HepG2 (cell line): ENCODE data around the gene LRRC73. TPM values are rescaled to one million over a fixed set of nuclear protein-coding genes. Genes with fewer than 3 reads are reported as not detected.

ENCODE experiments used
- ARID5B ChIP-seq: IDR thresholded peaks from 2 replicates; pipeline ENCODE4 v1.4.0; 2020; ENCODE audit warnings: mild to moderate bottlenecking, missing genetic modification reagents
- DZIP1 ChIP-seq: sonication (generic); formaldehyde crosslinking; IDR thresholded peaks from 2 replicates; pipeline ENCODE4 v1.5.0; 2020; ENCODE audit warnings: mild to moderate bottlenecking, missing genetic modification reagents
- HNRNPK ChIP-seq: fragments of 200-400 bp; formaldehyde crosslinking; IDR thresholded peaks from 2 replicates; pipeline ENCODE4 v1.6.1; 2018; ENCODE audit warnings: low read length, low read depth, moderate library complexity, mild to moderate bottlenecking; ENCODE audit not compliant: poor library complexity, severe bottlenecking
- HOXD1 ChIP-seq: sonication (generic); formaldehyde crosslinking; IDR thresholded peaks from 2 replicates; pipeline ENCODE4 v1.5.0; 2020; ENCODE audit warnings: missing genetic modification reagents
- MTA3 ChIP-seq: sonication (generic); formaldehyde crosslinking; IDR thresholded peaks from 2 replicates; pipeline ENCODE4 v1.4.0; 2020; ENCODE audit warnings: missing genetic modification reagents
- POLR2AphosphoS5 ChIP-seq: IDR thresholded peaks from 2 replicates; pipeline ENCODE4 v1.6.1; 2012; ENCODE audit warnings: low read depth, low read length
- SATB2 ChIP-seq: sonication (generic); formaldehyde crosslinking; IDR thresholded peaks from 2 replicates; pipeline ENCODE4 v1.5.0; 2020; ENCODE audit warnings: missing genetic modification reagents
- SETDB1 ChIP-seq: sonication (generic); formaldehyde crosslinking; IDR thresholded peaks from 2 replicates; pipeline ENCODE4 v1.5.1; 2020; ENCODE audit warnings: missing genetic modification reagents, mild to moderate bottlenecking, borderline replicate concordance
- ZNF354B ChIP-seq: sonication (generic); formaldehyde crosslinking; IDR thresholded peaks from 2 replicates; pipeline ENCODE4 v1.8.0; 2022; ENCODE audit warnings: mild to moderate bottlenecking, missing genetic modification reagents
- ZNF367 ChIP-seq: sonication (generic); formaldehyde crosslinking; IDR thresholded peaks from 2 replicates; pipeline ENCODE4 v1.4.0; 2020; ENCODE audit warnings: missing genetic modification reagents, borderline replicate concordance
- ZNF484 ChIP-seq: sonication (generic); formaldehyde crosslinking; IDR thresholded peaks from 2 replicates; pipeline ENCODE4 v1.5.1; 2020; ENCODE audit warnings: mild to moderate bottlenecking, low read depth, missing genetic modification reagents, borderline replicate concordance
- ZNF558 ChIP-seq: sonication (generic); formaldehyde crosslinking; IDR thresholded peaks from 2 replicates; pipeline ENCODE4 v1.9.0; 2022; ENCODE audit warnings: mild to moderate bottlenecking, missing genetic modification reagents, borderline replicate concordance
- ZNF687 ChIP-seq: sonication (generic); formaldehyde crosslinking; IDR thresholded peaks from 2 replicates; pipeline ENCODE4 v1.5.1; 2020; ENCODE audit warnings: mild to moderate bottlenecking, missing genetic modification reagents, moderate library complexity
- polyA plus RNA-seq, 8 experiments: library from polyadenylated mRNA; depleted of rRNA in 3 of 8; stranded (reverse) in 7 of 8; unstranded in 1 of 8; fragments of >200 nt; fragmentation: Illumina TruSeq in 4 of 8; extraction: Trizol in 4 of 8; gene quantifications; 2 replicates each; pipeline versions ENCODE4 v1.2.1 to v1.2.3, GENCODE V29; 2011 to 2016; ENCODE audit warnings: low read depth in 4 of 8, missing spikeins in 1 of 8, mixed read lengths in 1 of 8; ENCODE audit not compliant: insufficient read depth in 1 of 8
- total RNA-seq, 5 experiments: library from RNA; depleted of rRNA; stranded (reverse); fragments of >200 nt; fragmentation: Illumina TruSeq; extraction: Trizol; gene quantifications; 2 replicates each; pipeline ENCODE4 v1.2.3, GENCODE V29; 2016; ENCODE audit warnings: low read depth in 1 of 5
- TF ChIP-seq, protein P1 (sequence below): sonication (generic); formaldehyde crosslinking; IDR thresholded peaks from 2 replicates; pipeline ENCODE4 v1.8.0; 2022; ENCODE audit warnings: missing genetic modification reagents, mild to moderate bottlenecking, inconsistent platforms, borderline replicate concordance

The LRRC73 gene
- total and polyA plus RNA-seq, 2 of the 13 experiments (the other 11 are each of a cell fraction or from before 2014, with no cell fraction given): 0.11 to 0.12 TPM

- TF ChIP-seq ZNF558 (CRISPR knock-in tag): no peak
- no peak for TF ChIP-seq HNRNPK
- no peak for TF ChIP-seq ZNF367 (CRISPR knock-in tag)
- no peak for TF ChIP-seq ZNF484 (CRISPR knock-in tag)
- TF ChIP-seq DZIP1: 0 out of 2 replicates have a peak, but pooled peaks have one; percentile 36
- TF ChIP-seq POLR2AphosphoS5: no peak
- no peak for TF ChIP-seq HOXD1 (CRISPR knock-in tag)
- no peak for TF ChIP-seq SETDB1 (CRISPR knock-in tag)
- no peak for TF ChIP-seq MTA3 (CRISPR knock-in tag)
- TF ChIP-seq ZNF687 (CRISPR knock-in tag): peak; percentile 94
- no peak for TF ChIP-seq ARID5B (CRISPR knock-in tag)
- TF ChIP-seq, protein P1, sequence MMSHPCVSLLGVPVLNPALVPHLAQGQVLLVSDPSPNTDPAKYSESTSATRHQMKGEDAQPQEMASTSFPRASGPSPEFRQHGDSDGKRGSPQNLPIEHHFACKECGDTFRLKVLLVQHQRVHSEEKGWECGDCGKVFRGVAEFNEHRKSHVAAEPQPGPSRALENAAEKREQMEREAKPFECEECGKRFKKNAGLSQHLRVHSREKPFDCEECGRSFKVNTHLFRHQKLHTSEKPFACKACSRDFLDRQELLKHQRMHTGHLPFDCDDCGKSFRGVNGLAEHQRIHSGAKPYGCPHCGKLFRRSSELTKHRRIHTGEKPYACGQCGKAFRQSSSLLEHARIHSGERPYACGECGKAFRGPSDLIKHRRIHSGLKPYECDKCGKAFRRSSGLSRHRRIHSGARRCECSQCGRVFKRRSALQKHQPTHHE (CRISPR knock-in tag): no peak
- TF ChIP-seq ZNF354B (CRISPR knock-in tag): no peak
- no peak for TF ChIP-seq SATB2 (CRISPR knock-in tag)
Measured at GRCh38 chr6:43509142-43509983, 783 bp downstream of the LRRC73 start (continued).
